Esophagus squamous epithelium (tissue), 4 donors: Measurements from ENCODE around the gene EXOC6.

Source experiments
- POLR2A ChIP-seq, 4 donors: fragments of 450-650 bp; IDR thresholded peaks; one replicate each; pipeline ENCODE4 v1.6.1; 2017; ENCODE audit warnings: antibody characterized with exemption in 4 of 4, mild to moderate bottlenecking in 4 of 4, moderate library complexity in 3 of 4
- TF ChIP-seq, protein P1 (sequence below), 6 experiments: fragments of 450-650 bp in 4 of 6; fragments of 200-600 bp in 2 of 6; sonication (generic) in 2 of 6; IDR thresholded peaks; one replicate each; pipeline ENCODE4 v1.5.1; 2016 to 2019; ENCODE audit warnings: antibody characterized with exemption in 6 of 6, mild to moderate bottlenecking in 4 of 6, moderate library complexity in 4 of 6

DNA sequence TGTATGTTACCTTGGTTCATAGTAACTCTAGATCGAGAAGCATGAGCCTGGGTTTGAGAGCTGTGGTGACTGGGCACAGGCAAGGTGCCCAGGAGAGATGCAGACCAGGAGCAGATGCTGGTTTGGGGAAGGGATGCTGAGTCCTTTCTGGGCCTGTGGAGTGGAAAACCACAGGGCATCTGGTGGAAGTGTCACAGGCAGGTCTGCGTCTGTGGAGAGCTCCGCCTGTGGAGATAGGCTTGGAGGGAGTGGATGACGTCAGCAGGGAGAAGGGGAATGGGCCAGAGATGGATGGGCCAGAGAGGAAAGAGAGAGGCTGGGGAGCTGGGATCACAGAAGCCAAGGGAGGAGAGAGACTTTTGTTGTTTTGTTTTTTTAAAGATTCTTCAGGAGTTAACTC is 240.1 kb downstream of the EXOC6 start:
- TF ChIP-seq, protein P1, sequence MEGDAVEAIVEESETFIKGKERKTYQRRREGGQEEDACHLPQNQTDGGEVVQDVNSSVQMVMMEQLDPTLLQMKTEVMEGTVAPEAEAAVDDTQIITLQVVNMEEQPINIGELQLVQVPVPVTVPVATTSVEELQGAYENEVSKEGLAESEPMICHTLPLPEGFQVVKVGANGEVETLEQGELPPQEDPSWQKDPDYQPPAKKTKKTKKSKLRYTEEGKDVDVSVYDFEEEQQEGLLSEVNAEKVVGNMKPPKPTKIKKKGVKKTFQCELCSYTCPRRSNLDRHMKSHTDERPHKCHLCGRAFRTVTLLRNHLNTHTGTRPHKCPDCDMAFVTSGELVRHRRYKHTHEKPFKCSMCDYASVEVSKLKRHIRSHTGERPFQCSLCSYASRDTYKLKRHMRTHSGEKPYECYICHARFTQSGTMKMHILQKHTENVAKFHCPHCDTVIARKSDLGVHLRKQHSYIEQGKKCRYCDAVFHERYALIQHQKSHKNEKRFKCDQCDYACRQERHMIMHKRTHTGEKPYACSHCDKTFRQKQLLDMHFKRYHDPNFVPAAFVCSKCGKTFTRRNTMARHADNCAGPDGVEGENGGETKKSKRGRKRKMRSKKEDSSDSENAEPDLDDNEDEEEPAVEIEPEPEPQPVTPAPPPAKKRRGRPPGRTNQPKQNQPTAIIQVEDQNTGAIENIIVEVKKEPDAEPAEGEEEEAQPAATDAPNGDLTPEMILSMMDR (IDR thresholded peaks at IDR 0.05): no peak
- TF ChIP-seq POLR2A (IDR thresholded peaks at IDR 0.05): no peak
